ENCODE data around the gene NUBPL.
"Not testable (repeated sequence)": the region's sequence is repeated elsewhere in the genome, so short reads cannot be mapped to it uniquely, and the experiment has no call there.

NUBPL gene

DNA sequence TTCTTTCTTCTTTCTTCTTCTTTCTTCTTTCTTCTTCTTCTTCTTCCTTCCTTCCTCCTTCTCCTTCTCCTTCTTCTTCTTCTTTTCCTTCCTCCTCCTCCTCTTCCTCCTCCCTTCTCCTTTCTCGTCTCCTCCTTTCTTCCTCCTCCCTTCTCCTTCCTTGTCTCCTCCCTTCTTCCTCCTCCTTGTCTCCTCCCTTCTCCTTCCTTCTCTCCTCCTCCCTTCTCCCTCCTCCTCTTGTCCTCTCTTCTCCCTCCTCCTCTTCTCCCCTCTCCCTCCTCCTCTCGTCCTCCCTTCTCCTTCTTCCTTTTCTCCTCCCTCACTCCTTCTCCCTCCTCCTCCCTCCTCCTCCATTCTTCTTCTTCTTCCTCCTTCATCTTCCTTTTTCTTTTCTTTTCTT is 44.5 kb downstream of the NUBPL start:
- in situ Hi-C loops (cut with HindIII; ENCODE audit: low sequenced_read_pairs): no loop called here
- TF ChIP-seq, protein P1, sequence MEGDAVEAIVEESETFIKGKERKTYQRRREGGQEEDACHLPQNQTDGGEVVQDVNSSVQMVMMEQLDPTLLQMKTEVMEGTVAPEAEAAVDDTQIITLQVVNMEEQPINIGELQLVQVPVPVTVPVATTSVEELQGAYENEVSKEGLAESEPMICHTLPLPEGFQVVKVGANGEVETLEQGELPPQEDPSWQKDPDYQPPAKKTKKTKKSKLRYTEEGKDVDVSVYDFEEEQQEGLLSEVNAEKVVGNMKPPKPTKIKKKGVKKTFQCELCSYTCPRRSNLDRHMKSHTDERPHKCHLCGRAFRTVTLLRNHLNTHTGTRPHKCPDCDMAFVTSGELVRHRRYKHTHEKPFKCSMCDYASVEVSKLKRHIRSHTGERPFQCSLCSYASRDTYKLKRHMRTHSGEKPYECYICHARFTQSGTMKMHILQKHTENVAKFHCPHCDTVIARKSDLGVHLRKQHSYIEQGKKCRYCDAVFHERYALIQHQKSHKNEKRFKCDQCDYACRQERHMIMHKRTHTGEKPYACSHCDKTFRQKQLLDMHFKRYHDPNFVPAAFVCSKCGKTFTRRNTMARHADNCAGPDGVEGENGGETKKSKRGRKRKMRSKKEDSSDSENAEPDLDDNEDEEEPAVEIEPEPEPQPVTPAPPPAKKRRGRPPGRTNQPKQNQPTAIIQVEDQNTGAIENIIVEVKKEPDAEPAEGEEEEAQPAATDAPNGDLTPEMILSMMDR (IDR thresholded peaks at IDR 0.05; ENCODE audit: low read depth, low read length): no peak
- DNase-seq (ENCODE audit: low read depth, low spot score): no peak
- no peak overlapping the region for H3K4me3 ChIP-seq (ENCODE audit: low read depth, low read length)

DNA sequence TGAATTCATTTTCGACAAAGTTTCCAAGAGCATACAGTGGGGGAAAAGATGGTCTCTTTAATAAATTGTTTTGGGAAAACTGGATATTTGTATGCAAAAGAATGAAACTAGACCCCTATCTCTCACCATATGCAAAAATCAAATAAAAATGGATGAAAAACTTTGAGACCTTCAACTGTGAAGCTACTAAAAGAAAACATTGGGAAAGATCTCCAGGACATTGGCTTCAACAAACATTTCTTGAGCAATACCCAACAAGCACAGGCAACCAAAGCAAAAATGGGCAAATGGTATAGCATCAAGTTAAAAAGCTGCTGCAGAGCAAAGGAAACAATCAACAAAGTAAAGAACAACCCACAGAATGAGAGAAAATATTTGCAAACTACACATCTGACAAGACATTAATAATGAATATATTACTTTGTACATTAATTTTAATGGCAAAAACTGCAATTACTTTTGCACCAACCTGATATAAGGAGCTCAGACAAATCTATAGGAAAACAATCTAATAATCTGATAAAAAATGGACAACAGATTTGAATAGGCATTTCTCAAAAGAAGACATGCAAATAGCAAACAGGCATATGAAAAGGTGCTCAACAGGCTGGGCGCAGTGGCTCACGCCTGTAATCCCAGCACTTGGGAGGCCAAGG is 50.7 kb downstream of the NUBPL start:
- H3K4me3 ChIP-seq (ENCODE audit: low read depth, low read length): no peak overlapping the region
- no peak for DNase-seq (ENCODE audit: low read depth, low spot score)
- TF ChIP-seq, protein P1 (IDR thresholded peaks at IDR 0.05; ENCODE audit: low read depth, low read length): no peak
- in situ Hi-C loops (cut with HindIII; ENCODE audit: low sequenced_read_pairs): no loop called here

DNA sequence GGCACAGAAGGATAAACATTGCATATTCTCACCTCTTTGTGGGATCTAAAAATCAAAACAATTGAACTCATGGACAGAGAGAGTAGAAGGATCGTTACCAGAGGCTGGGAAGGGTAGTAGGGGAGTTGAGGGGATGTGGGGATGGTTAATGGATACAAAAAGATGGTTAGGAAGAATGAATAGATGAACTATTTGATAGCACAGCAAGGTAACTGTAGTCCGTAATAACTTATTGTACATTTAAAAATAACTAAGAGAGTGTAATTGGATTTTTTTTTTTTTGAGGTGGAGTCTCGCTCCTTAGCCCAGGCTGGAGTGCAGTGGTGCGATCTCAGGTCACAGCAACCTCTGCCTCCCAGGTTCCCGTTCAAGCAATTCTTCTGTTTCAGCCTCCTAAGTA is 52.0 kb downstream of the NUBPL start:
- in situ Hi-C loops (cut with HindIII; ENCODE audit: low sequenced_read_pairs): no loop called here
- TF ChIP-seq, protein P1 (IDR thresholded peaks at IDR 0.05; ENCODE audit: low read depth, low read length): no peak
- DNase-seq (ENCODE audit: low read depth, low spot score): no peak
- no peak overlapping the region for H3K4me3 ChIP-seq (ENCODE audit: low read depth, low read length)

DNA sequence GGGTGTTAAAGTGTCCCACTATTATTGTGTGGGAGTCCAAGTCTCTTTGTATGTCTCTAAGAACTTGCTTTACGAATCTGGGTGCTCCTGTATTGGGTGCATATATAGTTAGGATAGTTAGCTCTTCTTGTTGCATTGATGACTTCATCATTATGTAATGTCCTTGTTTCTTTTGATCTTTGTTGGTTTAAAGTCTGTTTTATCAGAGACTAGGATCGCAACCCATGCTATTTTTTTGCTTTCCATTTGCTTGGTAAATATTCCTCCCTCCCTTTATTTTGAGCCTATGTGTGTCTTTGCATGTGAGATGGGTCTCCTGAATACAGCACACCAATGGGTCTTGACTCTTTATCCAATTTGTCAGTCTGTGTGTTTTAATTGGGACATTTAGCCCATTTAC is 57.7 kb downstream of the NUBPL start:
- H3K4me3 ChIP-seq (ENCODE audit: low read depth, low read length); in situ Hi-C loops (cut with HindIII; ENCODE audit: low sequenced_read_pairs); DNase-seq (ENCODE audit: low read depth, low spot score): not testable (repeated sequence)

DNA sequence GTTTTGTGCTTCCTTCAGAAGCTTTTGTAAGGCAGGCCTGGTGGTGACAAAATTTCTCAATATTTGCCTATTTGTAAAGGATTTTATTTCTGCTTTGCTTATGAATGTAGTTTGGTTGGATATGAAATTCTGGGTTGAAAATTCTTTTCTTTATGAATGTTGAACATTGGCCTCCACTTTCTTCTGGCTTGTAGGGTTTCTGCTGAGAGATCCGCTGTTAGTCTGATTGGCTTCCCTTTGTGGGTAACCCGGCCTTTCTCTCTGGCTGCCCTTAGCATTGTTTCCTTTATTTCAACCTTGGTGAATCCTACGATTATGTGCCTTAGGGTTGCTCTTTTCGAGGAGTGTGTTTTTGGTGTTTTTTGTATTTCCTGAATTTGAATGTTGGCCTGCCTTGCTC is 58.2 kb downstream of the NUBPL start:
- DNase-seq (ENCODE audit: low read depth, low spot score): no peak
- H3K4me3 ChIP-seq (ENCODE audit: low read depth, low read length): no peak overlapping the region
- TF ChIP-seq, protein P1 (IDR thresholded peaks at IDR 0.05; ENCODE audit: low read depth, low read length): no peak

DNA sequence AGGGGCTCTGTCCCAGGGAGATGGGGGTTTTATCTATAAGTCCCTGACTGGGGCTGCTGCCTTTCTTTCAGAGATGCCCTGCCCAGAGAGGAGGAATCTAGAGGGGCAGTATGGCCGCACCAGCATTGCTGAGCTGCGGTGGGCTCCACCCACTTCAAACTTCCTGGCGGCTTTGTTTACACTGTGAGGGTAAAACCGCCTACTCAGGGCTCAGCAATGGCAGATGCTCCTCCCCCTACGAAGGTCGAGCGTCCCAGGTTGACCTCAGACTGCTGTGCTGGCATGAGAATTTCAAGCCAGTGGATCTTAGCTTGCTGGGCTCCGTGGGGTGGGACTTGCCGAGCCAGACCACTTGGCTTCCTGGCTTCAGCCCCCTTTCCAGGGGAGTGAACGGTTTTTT is 59.7 kb downstream of the NUBPL start:
- DNase-seq (ENCODE audit: low read depth, low spot score); H3K4me3 ChIP-seq (ENCODE audit: low read depth, low read length); in situ Hi-C loops (cut with HindIII; ENCODE audit: low sequenced_read_pairs): not testable (repeated sequence)

More for the DNA sequence above, 58.2 kb downstream of the NUBPL start:
- in situ Hi-C loops (cut with HindIII; ENCODE audit: low sequenced_read_pairs): no loop called here

DNA sequence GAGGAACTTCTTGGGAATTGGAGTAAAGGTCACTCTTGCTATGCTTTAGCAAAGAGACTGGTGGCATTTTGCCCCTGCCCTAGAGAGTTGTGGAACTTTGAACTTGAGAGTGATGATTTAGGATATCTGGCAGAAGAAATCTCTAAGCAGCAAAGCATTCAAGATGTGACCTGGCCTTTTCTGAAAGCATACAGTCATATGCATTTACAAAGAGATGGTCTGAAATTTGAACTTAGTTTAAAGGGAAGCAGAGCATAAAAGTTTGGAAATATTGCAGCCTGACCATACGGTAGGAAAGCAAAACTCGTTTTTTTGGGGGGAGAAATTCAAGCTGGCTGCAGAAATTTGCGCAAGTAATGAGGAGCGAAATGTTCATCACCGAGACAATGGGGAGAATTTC is 60.9 kb downstream of the NUBPL start:
- no peak for DNase-seq (ENCODE audit: low read depth, low spot score)
- H3K4me3 ChIP-seq (ENCODE audit: low read depth, low read length): no peak overlapping the region
- in situ Hi-C loops (cut with HindIII; ENCODE audit: low sequenced_read_pairs): no loop called here
- TF ChIP-seq, protein P1 (IDR thresholded peaks at IDR 0.05; ENCODE audit: low read depth, low read length): no peak

DNA sequence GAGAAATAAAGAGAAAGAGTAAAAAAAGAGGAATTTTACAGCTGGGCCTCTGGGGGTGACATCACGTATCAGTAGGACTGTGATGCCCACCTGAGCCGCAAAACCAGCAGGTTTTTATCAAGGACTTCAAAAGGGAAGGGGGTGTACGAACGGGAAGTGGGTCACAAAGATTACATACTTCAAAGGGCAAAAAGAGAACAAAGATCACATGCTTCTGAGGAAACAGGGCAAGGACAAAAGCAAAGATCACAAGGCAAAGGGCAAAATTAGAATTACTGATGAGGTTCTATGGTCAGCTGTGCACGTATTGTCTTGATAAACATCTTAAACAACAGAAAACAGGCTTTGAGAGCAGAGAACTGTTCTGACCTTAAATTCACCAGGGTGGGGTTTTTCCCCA is 91.7 kb downstream of the NUBPL start:
- DNase-seq (ENCODE audit: low read depth, low spot score); in situ Hi-C loops (cut with HindIII; ENCODE audit: low sequenced_read_pairs); H3K4me3 ChIP-seq (ENCODE audit: low read depth, low read length): not testable (repeated sequence)

All from astrocyte of the spinal cord (primary cell).